KMS-11 (cell line): ENCODE results near the gene SLC4A9.
A peak's percentile ranks its signal among the peaks of the same experiment; 100 is the strongest.

Experiments used
- H2AFZ ChIP-seq: fragments of 200-600 bp; sonication (generic); 2 replicates; pipeline ENCODE4 v1.6.1; 2016; ENCODE audit warnings: antibody characterized with exemption, mixed run types, low read depth
- H3K27ac ChIP-seq: fragments of 200-600 bp; sonication (generic); 2 replicates; pipeline ENCODE4 v1.6.1; 2016; ENCODE audit warnings: mild to moderate bottlenecking, mixed run types
- H3K27me3 ChIP-seq: fragments of 200-600 bp; sonication (generic); 2 replicates; pipeline ENCODE4 v1.6.1; 2017; ENCODE audit warnings: mild to moderate bottlenecking, low read depth, mixed run types, moderate library complexity; ENCODE audit not compliant: insufficient read depth
- H3K36me3 ChIP-seq: fragments of 200-600 bp; sonication (generic); 2 replicates; pipeline ENCODE4 v1.6.1; 2017; ENCODE audit warnings: mild to moderate bottlenecking, mixed run types; ENCODE audit not compliant: insufficient read depth
- H3K4me1 ChIP-seq: fragments of 200-600 bp; sonication (generic); 2 replicates; pipeline ENCODE4 v1.6.1; 2016; ENCODE audit warnings: mild to moderate bottlenecking, low read depth, mixed run types; ENCODE audit not compliant: poor library complexity, severe bottlenecking
- H3K4me2 ChIP-seq: fragments of 200-600 bp; sonication (generic); 2 replicates; pipeline ENCODE4 v1.7.0; 2016; ENCODE audit warnings: mild to moderate bottlenecking, mixed run types
- H3K4me3 ChIP-seq: fragments of 200-600 bp; sonication (generic); IDR thresholded peaks from 2 replicates; pipeline ENCODE4 v1.6.1; 2017; ENCODE audit warnings: low read depth, low read length, mixed read lengths; ENCODE audit not compliant: insufficient read depth
- H3K79me2 ChIP-seq: fragments of 200-600 bp; sonication (generic); 2 replicates; pipeline ENCODE4 v1.6.1; 2016; ENCODE audit warnings: low read depth, mixed run types; ENCODE audit not compliant: insufficient read depth
- H3K9ac ChIP-seq: fragments of 200-600 bp; sonication (generic); 2 replicates; pipeline ENCODE4 v1.6.1; 2016; ENCODE audit warnings: mild to moderate bottlenecking, mixed run types
- H4K20me1 ChIP-seq: fragments of 200-600 bp; sonication (generic); 2 replicates; pipeline ENCODE4 v1.6.1; 2016; ENCODE audit warnings: mild to moderate bottlenecking, mixed run types; ENCODE audit not compliant: insufficient read depth
- TF ChIP-seq, protein P1 (sequence below): fragments of 200-600 bp; sonication (generic); conservative IDR thresholded peaks from 2 replicates; pipeline ENCODE4 v1.6.1; 2017; ENCODE audit warnings: low read depth, mild to moderate bottlenecking, antibody characterized with exemption, low read length, moderate library complexity, mixed read lengths

SLC4A9 gene

DNA sequence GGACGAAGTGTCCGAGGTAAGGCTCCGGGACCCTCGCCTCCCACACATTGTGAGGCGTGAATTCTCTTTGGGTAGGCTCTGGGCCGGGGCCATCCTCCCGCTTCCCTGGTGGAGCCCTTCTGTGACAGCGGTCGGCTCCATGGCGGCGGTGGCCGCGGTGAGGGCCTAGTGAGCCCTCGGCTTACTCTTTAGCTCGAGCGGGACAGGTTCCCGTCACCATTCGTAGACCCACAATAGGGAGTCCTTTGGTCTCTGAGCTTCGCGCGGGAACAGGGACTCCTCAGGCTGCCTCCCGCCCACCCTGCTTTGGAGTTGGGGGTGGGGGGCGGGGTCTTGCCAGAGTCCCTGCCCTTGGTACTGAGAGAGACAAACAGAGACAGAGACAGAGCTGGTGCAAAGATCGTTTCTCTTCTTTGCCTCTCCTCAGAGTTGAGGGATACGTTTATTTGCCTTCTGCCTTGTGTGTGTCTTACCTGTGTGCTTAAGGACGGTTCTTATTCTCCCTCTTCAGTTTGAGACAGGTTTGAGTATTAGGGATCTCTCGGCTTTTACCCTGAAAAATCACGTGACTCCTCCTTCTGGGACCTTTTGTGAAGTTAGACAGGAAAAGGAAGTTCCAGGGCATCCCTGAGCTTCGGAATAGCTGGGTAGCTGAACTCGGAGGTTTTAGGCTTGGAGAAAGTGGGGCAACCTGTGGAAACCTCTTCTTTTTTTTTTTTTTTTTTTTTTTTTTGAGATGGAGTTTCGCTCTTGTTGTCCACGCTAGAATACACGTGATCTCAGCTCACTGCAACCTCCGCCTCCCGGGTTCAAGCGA, 42.5 kb downstream of the SLC4A9 start:
- H2AFZ ChIP-seq = peak overlapping the region; percentile 70; the same call in 1 of the 2 replicates

DNA sequence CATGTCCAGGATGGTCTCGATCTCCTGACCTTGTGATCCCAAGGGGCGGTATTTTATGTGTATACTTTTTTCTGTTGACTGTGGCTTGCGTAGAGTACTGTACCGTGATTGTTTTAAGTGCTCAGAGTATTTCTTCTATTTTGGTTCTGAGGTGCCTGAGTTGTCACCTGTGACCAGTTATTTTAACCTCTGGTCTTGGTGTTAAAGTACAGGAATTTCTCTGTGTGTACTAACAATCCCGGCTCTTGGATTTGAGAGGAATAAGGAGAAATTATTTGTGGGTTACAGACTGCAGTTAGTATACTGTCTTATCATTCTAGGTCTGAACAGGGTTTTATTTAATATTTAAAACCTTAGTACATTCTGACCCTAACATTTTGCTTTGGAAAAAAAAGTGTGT, 43.6 kb downstream of the SLC4A9 start:
- Histone ChIP-seq H3K36me3 (no peaks in the 10 kb centered on the region; the same call in 1 of the 2 replicates), H3K4me1 (peaks cover 23% of the 10 kb centered on the region), H3K9ac (no peak overlapping the region), H3K27me3 (no peaks in the 10 kb centered on the region), H3K4me3 (no peak overlapping the region), H3K27ac (no peak overlapping the region), H4K20me1 (peaks cover 21% of the 10 kb centered on the region), H3K79me2 (peaks cover 80% of the 10 kb centered on the region), H2AFZ (no peak overlapping the region), H3K4me2 (peak overlapping the region; percentile 43)
- TF ChIP-seq, protein P1, sequence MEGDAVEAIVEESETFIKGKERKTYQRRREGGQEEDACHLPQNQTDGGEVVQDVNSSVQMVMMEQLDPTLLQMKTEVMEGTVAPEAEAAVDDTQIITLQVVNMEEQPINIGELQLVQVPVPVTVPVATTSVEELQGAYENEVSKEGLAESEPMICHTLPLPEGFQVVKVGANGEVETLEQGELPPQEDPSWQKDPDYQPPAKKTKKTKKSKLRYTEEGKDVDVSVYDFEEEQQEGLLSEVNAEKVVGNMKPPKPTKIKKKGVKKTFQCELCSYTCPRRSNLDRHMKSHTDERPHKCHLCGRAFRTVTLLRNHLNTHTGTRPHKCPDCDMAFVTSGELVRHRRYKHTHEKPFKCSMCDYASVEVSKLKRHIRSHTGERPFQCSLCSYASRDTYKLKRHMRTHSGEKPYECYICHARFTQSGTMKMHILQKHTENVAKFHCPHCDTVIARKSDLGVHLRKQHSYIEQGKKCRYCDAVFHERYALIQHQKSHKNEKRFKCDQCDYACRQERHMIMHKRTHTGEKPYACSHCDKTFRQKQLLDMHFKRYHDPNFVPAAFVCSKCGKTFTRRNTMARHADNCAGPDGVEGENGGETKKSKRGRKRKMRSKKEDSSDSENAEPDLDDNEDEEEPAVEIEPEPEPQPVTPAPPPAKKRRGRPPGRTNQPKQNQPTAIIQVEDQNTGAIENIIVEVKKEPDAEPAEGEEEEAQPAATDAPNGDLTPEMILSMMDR = no peak

More for the DNA sequence above, 42.5 kb downstream of the SLC4A9 start:
- H3K27ac ChIP-seq = peak overlapping the region; percentile 73
- no peak overlapping the region for H3K4me3 ChIP-seq
- no peaks in the 10 kb centered on the region for H3K27me3 ChIP-seq
- H4K20me1 ChIP-seq = peaks cover 21% of the 10 kb centered on the region
- H3K79me2 ChIP-seq = peaks cover 70% of the 10 kb centered on the region
- TF ChIP-seq, protein P1 = no peak
- peaks cover 23% of the 10 kb centered on the region for H3K4me1 ChIP-seq
- H3K4me2 ChIP-seq = peak overlapping the region; percentile 43
- H3K9ac ChIP-seq = peak overlapping the region; percentile 68
- no peaks in the 10 kb centered on the region; the same call in 1 of the 2 replicates for H3K36me3 ChIP-seq

DNA sequence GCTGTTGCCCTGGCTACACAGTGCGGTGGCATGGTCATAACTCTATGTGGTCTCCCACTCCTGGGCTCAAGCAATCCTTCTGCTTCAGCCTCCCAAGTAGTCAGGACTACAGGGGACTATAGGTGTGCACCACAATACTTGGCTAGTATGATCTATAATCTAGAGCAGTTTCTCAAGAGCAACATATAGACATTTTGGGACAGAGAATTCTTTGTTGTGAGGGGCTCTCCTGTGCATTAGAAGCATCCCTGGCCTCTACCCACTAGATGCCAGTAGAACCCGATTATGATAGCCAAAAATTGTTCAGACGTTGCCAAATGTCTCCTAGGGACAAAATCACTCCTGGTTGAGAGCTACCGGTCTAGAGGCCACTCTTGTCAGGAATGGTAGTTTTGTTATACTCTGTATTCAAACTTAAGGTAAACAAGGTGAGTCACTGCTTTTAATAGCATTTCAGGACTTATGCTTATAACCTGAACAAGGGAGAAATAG, 48.8 kb downstream of the SLC4A9 start:
- H3K4me3 ChIP-seq = no peak overlapping the region
- H3K79me2 ChIP-seq = peaks cover 91% of the 10 kb centered on the region
- H4K20me1 ChIP-seq = peaks cover 13% of the 10 kb centered on the region
- H2AFZ ChIP-seq = no peak overlapping the region
- no peak overlapping the region for H3K27ac ChIP-seq
- no peaks in the 10 kb centered on the region for H3K27me3 ChIP-seq
- no peak overlapping the region for H3K4me2 ChIP-seq
- peaks cover 3% of the 10 kb centered on the region for H3K4me1 ChIP-seq
- no peaks in the 10 kb centered on the region; the same call in 1 of the 2 replicates for H3K36me3 ChIP-seq
- TF ChIP-seq, protein P1 = no peak
- H3K9ac ChIP-seq = no peak overlapping the region

DNA sequence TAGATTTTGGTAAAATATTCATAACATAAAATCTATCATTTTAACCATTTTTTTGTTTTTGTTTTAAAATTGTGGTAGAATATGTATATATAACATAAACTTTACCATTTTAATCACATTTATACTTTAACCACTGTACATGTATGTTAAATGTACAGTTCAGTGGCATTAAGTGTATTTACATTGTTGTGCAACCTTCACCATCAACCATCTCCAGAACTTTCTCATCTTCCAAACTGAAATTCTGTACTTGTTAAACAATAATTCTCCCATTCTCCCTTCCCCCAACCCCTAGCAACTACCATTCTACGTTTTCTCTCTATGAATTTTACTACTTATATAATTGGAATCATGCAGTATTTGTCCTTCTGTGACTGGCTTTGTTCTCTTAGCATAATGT, 53.2 kb downstream of the SLC4A9 start:
- no peaks in the 10 kb centered on the region for H3K4me1 ChIP-seq
- peaks cover 84% of the 10 kb centered on the region for H3K79me2 ChIP-seq
- no peaks in the 10 kb centered on the region for H3K36me3 ChIP-seq
- H3K4me2 ChIP-seq = no peak overlapping the region
- H4K20me1 ChIP-seq = no peaks in the 10 kb centered on the region; the same call in 1 of the 2 replicates
- no peak overlapping the region for H2AFZ ChIP-seq
- H3K9ac ChIP-seq = no peak overlapping the region
- H3K4me3 ChIP-seq = no peak overlapping the region
- H3K27me3 ChIP-seq = no peaks in the 10 kb centered on the region
- TF ChIP-seq, protein P1 = no peak
- H3K27ac ChIP-seq = no peak overlapping the region
